Gastroesophageal sphincter (tissue), 4 donors: ENCODE measurements around the gene FNDC3B. TPM values are rescaled to one million over a fixed set of nuclear protein-coding genes. Genes with fewer than 3 reads are reported as not detected.

Source experiments
- ATAC-seq: fragments of 150-250 bp; one replicate; pipeline ENCODE4 v1.9.1; 2016; ENCODE audit warnings: mild to moderate bottlenecking, moderate library complexity
- H3K27ac ChIP-seq, 4 donors: fragments of 200-600 bp; sonication (generic) in 3 of 4; 1 replicate in 3 of 4; 2 replicates in 1 of 4; pipeline ENCODE4 v1.5.1; 2016 to 2019
- H3K27me3 ChIP-seq: fragments of 200-600 bp; sonication (generic); one replicate; pipeline ENCODE4 v1.5.1; 2019
- H3K36me3 ChIP-seq, 2 donors: fragments of 200-600 bp; sonication (generic); one replicate each; pipeline ENCODE4 v1.5.1; 2019; ENCODE audit warnings: control low read depth in 1 of 2
- H3K4me1 ChIP-seq, 3 donors: fragments of 200-600 bp; sonication (generic); 1 replicate in 2 of 3; 2 replicates in 1 of 3; pipeline ENCODE4 v1.5.1; 2016 to 2019; ENCODE audit warnings: control low read depth in 2 of 3
- H3K4me3 ChIP-seq, 2 donors: fragments of 200-600 bp; sonication (generic); one replicate each; pipeline ENCODE4 v1.5.1; 2019; ENCODE audit warnings: mild to moderate bottlenecking in 1 of 2, moderate library complexity in 1 of 2
- H3K9me3 ChIP-seq, 3 donors: fragments of 200-600 bp; sonication (generic); one replicate each; pipeline ENCODE4 v1.5.1; 2017 to 2019; ENCODE audit warnings: control low read depth in 2 of 3
- CTCF ChIP-seq, 4 experiments: fragments of 200-600 bp in 2 of 4; fragments of 450-650 bp in 2 of 4; sonication (generic) in 1 of 4; IDR thresholded peaks; one replicate each; pipeline ENCODE4 v1.5.1; 2017 to 2019; ENCODE audit warnings: antibody characterized with exemption in 4 of 4, mild to moderate bottlenecking in 2 of 4, moderate library complexity in 2 of 4
- EP300 ChIP-seq: sonication (generic); formaldehyde crosslinking; IDR thresholded peaks from one replicate; pipeline ENCODE4 v1.6.1; 2017; ENCODE audit warnings: antibody characterized with exemption, mild to moderate bottlenecking
- POLR2A ChIP-seq, 2 donors: fragments of 450-650 bp; IDR thresholded peaks; one replicate each; pipeline ENCODE4 v1.6.1; 2017; ENCODE audit warnings: antibody characterized with exemption in 2 of 2, mild to moderate bottlenecking in 2 of 2, moderate library complexity in 1 of 2
- POLR2AphosphoS5 ChIP-seq: sonication (generic); formaldehyde crosslinking; IDR thresholded peaks from one replicate; pipeline ENCODE4 v1.6.1; 2017; ENCODE audit warnings: antibody characterized with exemption
- WGBS, 2 donors: methylation state at CpG; one replicate each; pipeline ENCODE4 v1.1.5; 2018; ENCODE audit warnings: low coverage in 1 of 2; 5-methylcytosine and 5-hydroxymethylcytosine counted together
- total RNA-seq, 4 donors: library from RNA; depleted of rRNA; stranded (reverse); fragments of >200 nt; gene quantifications; one replicate each; pipeline ENCODE4 v1.1.0, GENCODE V29; 2016

FNDC3B gene
- total RNA-seq, 4 donors from 2014 or later = 53.1 to 97.2 (median 70.8) TPM

- Histone ChIP-seq H3K36me3 (peaks cover 0 to 27% of the 10 kb centered on the region in 2 donors), H3K4me1 (peaks cover 0 to 66% (median 27%) of the 10 kb centered on the region in 3 donors), H3K4me3 (no peak overlapping the region), H3K9me3 (no peaks in the 10 kb centered on the region), H3K27ac (no peak overlapping the region), H3K27me3 (no peaks in the 10 kb centered on the region)
- WGBS, 2 donors = 80% methylated on average over 1 of the region's 6 CpGs; no CpG with 5 or more reads in 1 of the 2 donors
- TF ChIP-seq POLR2AphosphoS5 = no peak
- no peak for TF ChIP-seq EP300
- TF ChIP-seq CTCF (IDR thresholded peaks at IDR 0.05) = no peak
- ATAC-seq = no peak
Measured at GRCh38 chr3:172054115-172054764, 14.9 kb downstream of the FNDC3B start.

DNA sequence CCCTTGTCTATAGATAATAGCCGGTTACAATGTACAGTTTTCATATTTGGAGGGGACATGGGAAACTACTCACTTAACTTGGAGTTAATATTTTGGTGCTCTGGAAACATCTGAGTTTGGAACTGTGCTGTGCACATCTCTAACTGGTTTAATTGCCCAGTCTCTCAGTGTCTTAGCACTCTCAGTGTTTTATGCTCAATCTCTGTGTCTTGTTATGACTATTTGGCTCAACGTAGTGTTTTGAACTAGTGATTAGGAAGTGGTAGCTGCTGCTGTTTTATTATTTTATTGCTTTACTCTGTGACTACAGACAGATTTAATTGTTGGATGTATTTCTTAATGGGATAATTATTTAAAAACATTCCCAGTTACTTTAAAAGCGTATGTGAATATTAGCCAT lies 17.0 kb downstream of the FNDC3B start:
- no peak overlapping the region for H3K4me3 ChIP-seq
- peaks cover 0 to 12% of the 10 kb centered on the region in 2 donors for H3K36me3 ChIP-seq
- H3K27me3 ChIP-seq = no peaks in the 10 kb centered on the region
- no peak for ATAC-seq
- H3K27ac ChIP-seq = peak overlapping the region in 1 of 4 donors; percentile 27
- TF ChIP-seq EP300 = no peak
- TF ChIP-seq POLR2AphosphoS5 = no peak
- TF ChIP-seq POLR2A (IDR thresholded peaks at IDR 0.05) = no peak
- no peak for TF ChIP-seq CTCF (IDR thresholded peaks at IDR 0.05)
- peaks cover 0 to 88% (median 39%) of the 10 kb centered on the region in 3 donors for H3K4me1 ChIP-seq
- WGBS, 2 donors = 39 to 62% methylated on average over 3 of the region's 3 CpGs
- no peaks in the 10 kb centered on the region for H3K9me3 ChIP-seq

DNA sequence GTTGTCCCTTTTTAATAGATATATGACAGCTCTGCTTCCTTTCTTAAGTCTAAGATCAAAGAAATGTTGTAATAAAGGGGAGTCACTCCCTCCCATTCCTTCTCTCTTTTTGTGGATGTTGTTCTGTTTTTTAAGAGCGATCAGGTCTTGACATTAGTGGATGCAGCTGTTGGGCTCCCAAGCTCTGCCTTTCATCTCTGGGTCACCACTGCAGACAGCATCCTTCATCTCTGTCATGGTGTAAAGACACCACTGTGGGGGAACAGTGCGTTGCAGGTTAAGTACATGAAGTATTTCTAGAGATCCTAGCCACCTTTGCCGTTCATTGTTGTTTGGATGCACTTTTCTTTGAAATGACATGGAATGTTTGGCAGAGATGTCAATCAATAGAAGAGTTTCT lies 17.7 kb downstream of the FNDC3B start:
- peaks cover 0 to 94% (median 41%) of the 10 kb centered on the region in 3 donors for H3K4me1 ChIP-seq
- H3K36me3 ChIP-seq = peaks cover 0 to 9% of the 10 kb centered on the region in 2 donors
- TF ChIP-seq CTCF (IDR thresholded peaks at IDR 0.05) (no peak), POLR2A (IDR thresholded peaks at IDR 0.05) (no peak), EP300 (no peak), POLR2AphosphoS5 (no peak)
- H3K27ac ChIP-seq = peak overlapping the region in 1 of 4 donors; percentile 27
- no peaks in the 10 kb centered on the region for H3K9me3 ChIP-seq
- H3K27me3 ChIP-seq = no peaks in the 10 kb centered on the region
- no peak overlapping the region for H3K4me3 ChIP-seq
- WGBS, 2 donors = 68 to 74% methylated on average over 3 of the region's 3 CpGs
- no peak for ATAC-seq

DNA sequence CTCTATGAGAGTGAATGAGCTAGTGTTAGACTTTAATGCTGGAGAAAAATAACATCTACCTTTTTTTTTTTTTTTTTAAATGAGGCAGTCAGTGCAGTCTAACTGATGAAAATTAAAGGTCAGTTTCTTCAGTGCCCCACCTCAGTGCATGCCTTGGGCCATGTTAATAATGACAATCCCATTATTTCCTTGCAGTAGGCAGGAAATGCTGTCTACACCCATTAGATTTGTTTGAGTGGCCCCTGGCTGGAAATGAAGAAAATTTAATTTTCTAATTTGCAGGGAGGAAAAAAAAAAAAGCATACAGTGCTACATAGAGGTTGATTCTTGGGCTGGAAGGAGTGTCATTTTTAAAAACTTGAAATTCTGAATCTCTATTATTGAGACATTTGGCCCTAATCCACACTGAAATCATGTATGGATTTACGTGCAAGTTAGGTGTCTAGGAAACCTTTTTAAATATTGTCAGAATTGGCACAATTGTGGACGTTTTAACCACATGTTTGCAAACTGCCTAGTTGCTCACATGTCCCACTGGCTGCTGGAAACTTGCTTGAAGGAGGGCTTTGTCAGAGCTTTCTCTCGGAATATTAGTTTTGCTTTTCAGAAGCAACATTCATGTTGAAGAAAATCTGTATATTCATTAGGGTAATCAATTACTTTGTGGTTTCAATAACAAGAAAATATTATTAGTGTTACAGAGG lies 18.4 kb downstream of the FNDC3B start:
- H3K27ac ChIP-seq = no peak overlapping the region
- H3K4me1 ChIP-seq = peaks cover 0 to 98% (median 44%) of the 10 kb centered on the region in 3 donors
- H3K36me3 ChIP-seq = peaks cover 0 to 9% of the 10 kb centered on the region in 2 donors
- TF ChIP-seq CTCF (IDR thresholded peaks at IDR 0.05) (no peak), POLR2A (IDR thresholded peaks at IDR 0.05) (no peak), EP300 (no peak), POLR2AphosphoS5 (no peak)
- 37 to 44% methylated on average over 3 of the region's 3 CpGs for WGBS, 2 donors
- H3K9me3 ChIP-seq = no peaks in the 10 kb centered on the region
- H3K4me3 ChIP-seq = no peak overlapping the region
- H3K27me3 ChIP-seq = no peaks in the 10 kb centered on the region
- no peak for ATAC-seq

GRCh38 chr3:172059532-172059931 lies 20.2 kb downstream of the FNDC3B start:
- Histone ChIP-seq H3K9me3 (no peaks in the 10 kb centered on the region), H3K27ac (no peak overlapping the region), H3K27me3 (no peaks in the 10 kb centered on the region), H3K36me3 (peaks cover 0 to 3% of the 10 kb centered on the region in 2 donors), H3K4me1 (peaks cover 0 to 97% (median 40%) of the 10 kb centered on the region in 3 donors), H3K4me3 (no peak overlapping the region)
- TF ChIP-seq CTCF (IDR thresholded peaks at IDR 0.05) (no peak), POLR2A (IDR thresholded peaks at IDR 0.05) (no peak), POLR2AphosphoS5 (no peak), EP300 (no peak)
- WGBS, 2 donors = 44 to 70% methylated on average over 3 of the region's 3 CpGs
- ATAC-seq = no peak
